AG09309 (cell line): Measurements from ENCODE around the gene MT1HL1.

Experiments
- DNase-seq: peaks from one replicate; pipeline ENCODE4 v3.0.0-alpha.2; 2010; ENCODE audit warnings: low read depth
- H3K4me3 ChIP-seq: 2 replicates; pipeline ENCODE4 v1.5.1; 2011; ENCODE audit warnings: mild to moderate bottlenecking, low read depth, low read length, moderate library complexity; ENCODE audit not compliant: control insufficient read depth
- TF ChIP-seq, protein P1 (sequence below): IDR thresholded peaks from 2 replicates; pipeline ENCODE4 v1.5.1; 2011; ENCODE audit warnings: mild to moderate bottlenecking, low read depth, low read length, inconsistent platforms; ENCODE audit not compliant: insufficient read depth, control insufficient read depth; ENCODE audit errors: missing control alignments

The MT1HL1 gene

GRCh38 chr1:237042892-237043576 lies 38.8 kb upstream of the MT1HL1 start:
- H3K4me3 ChIP-seq: no peak overlapping the region

GRCh38 chr1:237042526-237042891 lies 38.3 kb upstream of the MT1HL1 start:
- TF ChIP-seq, protein P1, sequence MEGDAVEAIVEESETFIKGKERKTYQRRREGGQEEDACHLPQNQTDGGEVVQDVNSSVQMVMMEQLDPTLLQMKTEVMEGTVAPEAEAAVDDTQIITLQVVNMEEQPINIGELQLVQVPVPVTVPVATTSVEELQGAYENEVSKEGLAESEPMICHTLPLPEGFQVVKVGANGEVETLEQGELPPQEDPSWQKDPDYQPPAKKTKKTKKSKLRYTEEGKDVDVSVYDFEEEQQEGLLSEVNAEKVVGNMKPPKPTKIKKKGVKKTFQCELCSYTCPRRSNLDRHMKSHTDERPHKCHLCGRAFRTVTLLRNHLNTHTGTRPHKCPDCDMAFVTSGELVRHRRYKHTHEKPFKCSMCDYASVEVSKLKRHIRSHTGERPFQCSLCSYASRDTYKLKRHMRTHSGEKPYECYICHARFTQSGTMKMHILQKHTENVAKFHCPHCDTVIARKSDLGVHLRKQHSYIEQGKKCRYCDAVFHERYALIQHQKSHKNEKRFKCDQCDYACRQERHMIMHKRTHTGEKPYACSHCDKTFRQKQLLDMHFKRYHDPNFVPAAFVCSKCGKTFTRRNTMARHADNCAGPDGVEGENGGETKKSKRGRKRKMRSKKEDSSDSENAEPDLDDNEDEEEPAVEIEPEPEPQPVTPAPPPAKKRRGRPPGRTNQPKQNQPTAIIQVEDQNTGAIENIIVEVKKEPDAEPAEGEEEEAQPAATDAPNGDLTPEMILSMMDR: no peak
- H3K4me3 ChIP-seq: no peak overlapping the region

More at GRCh38 chr1:237042892-237043576, 38.8 kb upstream of the MT1HL1 start:
- TF ChIP-seq, protein P1: no peak
- no peak for DNase-seq

GRCh38 chr1:237041795-237042525 lies 37.7 kb upstream of the MT1HL1 start, which contains the start of gene RYR2:
TSS of gene RYR2 (plus strand) at chr1:237042184. CDS start at chr1:237042522, 338 bp downstream.
- DNase-seq: no peak
- no peak within 1 kb of the TSS for H3K4me3 ChIP-seq
- TF ChIP-seq, protein P1: no peak

More at GRCh38 chr1:237042526-237042891, 38.3 kb upstream of the MT1HL1 start:
- no peak for DNase-seq

DNA sequence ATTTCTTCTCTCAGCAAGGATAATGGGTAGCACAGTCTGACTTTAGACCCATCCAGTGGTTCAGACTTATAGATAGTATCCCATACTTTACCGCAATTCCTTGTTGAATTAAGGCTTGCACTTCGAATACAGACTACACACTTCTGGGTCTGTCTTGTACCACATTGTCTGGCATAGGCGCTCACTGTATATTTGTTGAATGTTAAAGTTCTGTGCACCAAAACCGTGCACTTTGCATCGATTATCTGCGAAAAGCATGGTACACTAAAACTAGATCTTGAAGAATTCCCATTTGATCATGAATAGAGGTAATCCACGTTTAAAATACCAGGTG lies 37.2 kb upstream of the MT1HL1 start:
- TF ChIP-seq, protein P1: no peak
- DNase-seq: no peak
- H3K4me3 ChIP-seq: no peak overlapping the region

DNA sequence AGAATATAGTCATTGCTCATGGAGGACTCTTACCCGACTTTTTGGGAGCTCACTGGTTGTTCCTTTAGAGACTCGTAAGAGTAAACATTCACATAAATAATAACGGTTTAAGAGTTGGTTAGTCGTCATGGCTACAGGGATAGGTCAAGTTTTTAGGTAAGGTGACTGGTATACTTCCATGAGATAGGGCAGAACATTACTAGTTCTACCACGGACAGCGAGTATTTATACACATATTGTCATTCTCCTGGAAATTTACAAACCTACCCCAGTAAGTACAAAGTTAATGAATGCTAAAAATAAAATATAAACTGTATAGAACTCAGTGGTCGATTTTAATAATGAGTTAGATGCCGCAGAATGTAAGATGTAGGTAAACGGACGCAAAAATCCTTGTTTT lies 36.6 kb upstream of the MT1HL1 start:
- TF ChIP-seq, protein P1: no peak
- no peak overlapping the region for H3K4me3 ChIP-seq
- DNase-seq: no peak

GRCh38 chr1:237038211-237038610 lies 34.0 kb upstream of the MT1HL1 start:
- no peak overlapping the region for H3K4me3 ChIP-seq
- TF ChIP-seq, protein P1: no peak
- no peak for DNase-seq
